Spinal cord (tissue), 10 donors: Measurements from ENCODE around the gene STRIP1. TPM values are rescaled to one million over a fixed set of nuclear protein-coding genes. Genes with fewer than 3 reads are reported as not detected.

Source experiments
- DNase-seq, 6 donors: peaks; one replicate each; pipeline versions ENCODE4 v3.0.0 to v3.0.0-alpha.2; 2013 to 2015; ENCODE audit warnings: low spot score in 6 of 6, low read depth in 4 of 6
- H3K27ac ChIP-seq: one replicate; pipeline ENCODE4 v1.5.1; 2013; ENCODE audit warnings: low read depth, low read length, control low read depth
- H3K27me3 ChIP-seq: one replicate; pipeline ENCODE4 v1.6.1; 2013; ENCODE audit warnings: low read length; ENCODE audit not compliant: control insufficient read depth, insufficient read depth
- H3K36me3 ChIP-seq: one replicate; pipeline ENCODE4 v1.6.1; 2013; ENCODE audit warnings: low read length; ENCODE audit not compliant: control insufficient read depth, insufficient read depth
- H3K4me1 ChIP-seq: one replicate; pipeline ENCODE4 v1.6.1; 2013; ENCODE audit warnings: low read length; ENCODE audit not compliant: control insufficient read depth, insufficient read depth
- H3K4me3 ChIP-seq: one replicate; pipeline ENCODE4 v1.5.1; 2013; ENCODE audit warnings: low read depth, low read length, control low read depth
- H3K9me3 ChIP-seq: one replicate; pipeline ENCODE4 v1.6.1; 2013; ENCODE audit warnings: low read length; ENCODE audit not compliant: control insufficient read depth, insufficient read depth
- WGBS: methylation state at CpG from one replicate; pipeline ENCODE4 v1.1.5; 2013; ENCODE audit warnings: missing lambda C conversion rate; ENCODE audit not compliant: insufficient coverage; 5-methylcytosine and 5-hydroxymethylcytosine counted together
- polyA plus RNA-seq, 2 donors: library from polyadenylated mRNA; unstranded; fragments of 120-200 nt; gene quantifications; one replicate each; pipeline ENCODE4 v1.2.1, GENCODE V29; 2013; ENCODE audit not compliant: insufficient read length in 2 of 2
- total RNA-seq, 2 donors: library from RNA; depleted of rRNA in 1 of 2; stranded (reverse); fragments of 120-200 nt in 1 of 2; fragments of >200 nt in 1 of 2; gene quantifications; one replicate each; pipeline versions ENCODE4 v1.2.3 to v1.2.4, GENCODE V29; 2013 to 2014
- donor health status: healthy.

Gene STRIP1
- total and polyA plus RNA-seq, 4 donors: 63.3 to 85.8 (median 71.0) TPM

DNA sequence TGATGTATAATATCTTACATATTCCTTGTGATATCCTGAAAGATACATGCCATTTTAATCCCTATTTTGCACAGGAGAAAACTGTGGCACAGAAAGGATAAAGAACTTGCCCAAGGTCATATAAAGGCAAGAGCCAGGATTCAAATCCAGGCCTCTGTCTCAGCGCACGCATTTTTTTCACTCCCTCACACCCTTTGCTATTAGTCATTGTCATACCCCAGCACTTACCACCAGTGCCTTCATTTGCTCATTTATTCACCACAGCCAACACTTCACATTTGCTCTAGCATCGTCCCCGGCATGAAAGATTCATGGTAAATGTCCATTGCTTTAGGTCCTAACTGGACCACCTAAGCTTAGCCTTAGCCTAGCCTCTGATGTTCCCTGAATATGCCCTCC, 21.9 kb downstream of the STRIP1 start:
- no peaks in the 10 kb centered on the region for H3K9me3 ChIP-seq

DNA sequence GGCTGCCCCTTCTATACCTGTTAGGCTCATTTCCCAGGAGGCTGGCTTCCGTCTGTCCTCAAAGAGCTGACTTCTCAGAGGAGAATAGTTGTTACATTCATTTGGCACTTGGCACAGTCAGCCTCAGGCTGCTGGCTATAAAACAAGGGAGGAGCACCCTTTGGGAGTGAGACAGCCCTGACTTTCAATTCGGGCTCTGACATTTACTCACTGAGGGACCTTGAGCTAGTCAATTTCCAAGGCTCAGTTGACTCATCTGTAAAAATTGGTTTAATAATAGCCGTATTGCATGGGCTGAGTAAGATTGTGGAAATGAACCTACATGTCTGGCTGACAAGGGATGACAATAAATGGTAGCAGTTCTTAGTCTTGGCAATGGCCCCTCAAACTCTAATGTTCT, 22.4 kb downstream of the STRIP1 start:
- no peaks in the 10 kb centered on the region for H3K27me3 ChIP-seq
- H3K36me3 ChIP-seq: peaks cover 93% of the 10 kb centered on the region
- DNase-seq: no peak
- H3K27ac ChIP-seq: no peak overlapping the region
- no peaks in the 10 kb centered on the region for H3K9me3 ChIP-seq
- H3K4me1 ChIP-seq: no peaks in the 10 kb centered on the region
- H3K4me3 ChIP-seq: no peak overlapping the region
- WGBS: 65% methylated on average over 2 of the region's 3 CpGs

More for the DNA sequence above, 21.9 kb downstream of the STRIP1 start:
- no peak overlapping the region for H3K4me3 ChIP-seq
- no peaks in the 10 kb centered on the region for H3K27me3 ChIP-seq
- peaks cover 94% of the 10 kb centered on the region for H3K36me3 ChIP-seq
- WGBS: 80% methylated on average over 4 of the region's 4 CpGs
- H3K4me1 ChIP-seq: no peaks in the 10 kb centered on the region
- H3K27ac ChIP-seq: no peak overlapping the region
- DNase-seq: no peak

GRCh38 chr1:110057963-110058518, 23.6 kb downstream of the STRIP1 start:
- H3K27ac ChIP-seq: no peak overlapping the region
- H3K27me3 ChIP-seq: no peaks in the 10 kb centered on the region
- no peaks in the 10 kb centered on the region for H3K4me1 ChIP-seq
- WGBS: 78% methylated on average over 5 of the region's 7 CpGs
- H3K4me3 ChIP-seq: no peak overlapping the region
- no peak for DNase-seq
- H3K36me3 ChIP-seq: peaks cover 80% of the 10 kb centered on the region
- H3K9me3 ChIP-seq: no peaks in the 10 kb centered on the region

DNA sequence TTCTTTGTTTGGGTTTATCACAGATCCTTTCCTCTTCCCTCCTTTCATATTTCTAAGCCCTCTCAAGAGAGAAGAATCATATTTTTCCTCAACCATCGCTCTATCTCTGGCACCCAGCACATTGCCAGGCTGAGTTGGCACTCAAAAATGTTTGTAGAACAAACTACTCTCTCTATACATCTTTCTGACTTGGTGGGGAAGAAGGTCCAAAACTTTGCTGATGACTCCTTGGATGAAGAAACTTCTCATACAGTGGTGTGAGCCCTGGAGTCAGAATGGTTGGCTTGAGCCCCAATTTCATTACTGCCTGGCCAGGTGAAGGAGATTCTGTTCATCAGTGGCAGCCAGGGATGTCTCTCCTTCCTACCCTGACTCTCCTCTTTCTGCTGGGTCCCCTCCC, 24.2 kb downstream of the STRIP1 start:
- no CpG with 5 or more reads among the region's 1 CpG for WGBS
- no peaks in the 10 kb centered on the region for H3K4me1 ChIP-seq
- DNase-seq: no peak
- no peak overlapping the region for H3K27ac ChIP-seq
- no peak overlapping the region for H3K4me3 ChIP-seq
- peaks cover 75% of the 10 kb centered on the region for H3K36me3 ChIP-seq
- no peaks in the 10 kb centered on the region for H3K27me3 ChIP-seq
- no peaks in the 10 kb centered on the region for H3K9me3 ChIP-seq

DNA sequence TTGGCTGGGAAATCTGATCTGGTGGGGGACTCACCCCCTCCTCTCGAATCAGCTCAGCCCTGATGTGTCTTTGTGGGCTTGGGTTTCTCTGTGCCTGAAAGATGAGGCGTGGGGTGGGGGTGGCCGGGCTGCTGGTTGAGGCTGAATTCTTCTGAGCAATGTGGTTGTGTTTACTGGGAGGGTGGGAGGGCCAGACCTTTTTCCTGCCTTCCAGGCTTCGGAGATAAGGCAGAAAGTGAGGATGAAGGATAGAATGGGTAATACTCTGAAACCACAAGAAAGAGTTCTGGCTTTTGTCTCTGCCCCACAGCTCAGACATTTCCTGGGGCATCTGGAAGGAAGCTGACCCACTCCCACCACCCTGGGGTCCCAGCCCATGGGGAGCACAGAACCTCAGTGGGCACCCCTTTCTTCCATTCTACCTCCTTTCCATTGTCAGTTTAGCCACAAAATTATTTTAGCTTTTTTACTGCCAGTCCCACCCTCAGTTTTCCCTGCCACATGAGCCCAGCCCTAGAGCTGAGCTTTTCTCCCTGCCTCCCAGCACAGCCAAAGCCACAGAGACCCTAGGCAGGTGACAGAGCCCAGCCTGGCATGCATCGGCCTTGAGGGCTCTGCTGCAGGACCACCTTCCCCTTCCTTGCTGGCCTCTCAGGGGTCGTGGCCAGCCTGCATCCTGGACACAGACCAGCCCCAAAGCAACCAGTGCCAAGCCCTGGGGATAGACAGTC, 24.9 kb downstream of the STRIP1 start:
- Histone ChIP-seq H3K36me3 (peaks cover 68% of the 10 kb centered on the region), H3K27me3 (no peaks in the 10 kb centered on the region), H3K27ac (no peak overlapping the region), H3K9me3 (no peaks in the 10 kb centered on the region), H3K4me3 (no peak overlapping the region), H3K4me1 (no peaks in the 10 kb centered on the region)
- WGBS: 82% methylated on average over 5 of the region's 6 CpGs
- no peak for DNase-seq

GRCh38 chr1:110060034-110060661, 25.7 kb downstream of the STRIP1 start:
- Histone ChIP-seq H3K27ac (no peak overlapping the region), H3K27me3 (no peaks in the 10 kb centered on the region), H3K36me3 (peaks cover 67% of the 10 kb centered on the region), H3K4me3 (no peak overlapping the region), H3K9me3 (no peaks in the 10 kb centered on the region), H3K4me1 (no peaks in the 10 kb centered on the region)
- no peak for DNase-seq
- 90% methylated on average over 7 of the region's 9 CpGs for WGBS

GRCh38 chr1:110060662-110061060, 26.2 kb downstream of the STRIP1 start:
- DNase-seq: no peak
- 93% methylated on average over 6 of the region's 7 CpGs for WGBS
- Histone ChIP-seq H3K4me1 (no peaks in the 10 kb centered on the region), H3K9me3 (no peaks in the 10 kb centered on the region), H3K36me3 (peaks cover 62% of the 10 kb centered on the region), H3K4me3 (no peak overlapping the region), H3K27me3 (peaks cover 4% of the 10 kb centered on the region), H3K27ac (no peak overlapping the region)

GRCh38 chr1:110061341-110061740, 26.9 kb downstream of the STRIP1 start:
- Histone ChIP-seq H3K27me3 (peaks cover 10% of the 10 kb centered on the region), H3K9me3 (no peaks in the 10 kb centered on the region), H3K27ac (no peak overlapping the region), H3K4me1 (no peaks in the 10 kb centered on the region), H3K4me3 (no peak overlapping the region), H3K36me3 (peaks cover 55% of the 10 kb centered on the region)
- DNase-seq: no peak
- 97% methylated on average over 7 of the region's 10 CpGs for WGBS

DNA sequence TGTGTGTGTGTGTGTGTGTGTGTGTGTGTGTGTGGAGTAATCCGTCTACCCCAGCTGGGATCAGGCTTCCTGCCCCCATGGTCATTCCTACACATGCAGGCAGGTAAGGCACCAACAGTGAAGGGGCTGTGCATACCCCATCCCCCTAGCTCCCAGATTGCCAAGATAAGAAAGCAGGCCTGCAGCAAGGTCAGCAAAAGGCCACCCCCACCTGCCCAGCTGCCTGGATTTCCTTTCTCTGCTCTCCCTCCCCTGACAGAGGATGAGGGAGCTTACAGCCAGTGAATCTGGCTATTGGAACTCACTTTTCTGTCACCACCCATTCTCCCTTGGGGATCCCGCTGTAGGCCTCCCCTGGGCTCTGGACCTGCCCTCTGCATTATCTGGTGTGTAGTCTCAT, 28.2 kb downstream of the STRIP1 start:
- Histone ChIP-seq H3K27me3 (peaks cover 22% of the 10 kb centered on the region), H3K9me3 (no peaks in the 10 kb centered on the region), H3K4me3 (no peak overlapping the region), H3K4me1 (peaks cover 4% of the 10 kb centered on the region), H3K27ac (no peak overlapping the region), H3K36me3 (peaks cover 45% of the 10 kb centered on the region)
- WGBS: 57% methylated on average over 1 of the region's 2 CpGs
- no peak for DNase-seq

GRCh38 chr1:110063781-110064180, 29.4 kb downstream of the STRIP1 start:
- Histone ChIP-seq H3K4me3 (no peak overlapping the region), H3K27me3 (peaks cover 34% of the 10 kb centered on the region), H3K36me3 (peaks cover 33% of the 10 kb centered on the region), H3K4me1 (peaks cover 15% of the 10 kb centered on the region), H3K9me3 (no peaks in the 10 kb centered on the region), H3K27ac (no peak overlapping the region)
- 38% methylated on average over 2 of the region's 4 CpGs for WGBS
- no peak for DNase-seq
